HG03378 (cell line): ENCODE results near the gene ZWINT.
A peak's percentile ranks its signal among the peaks of the same experiment; 100 is the strongest.

Experiments used
- ATAC-seq: cut with Tn5 transposase; IDR thresholded peaks from one replicate; pipeline ENCODE4 v1.9.1; 2021; ENCODE audit warnings: mild to moderate bottlenecking, moderate library complexity; ENCODE audit not compliant: unreplicated experiment

The ZWINT gene, protein sequence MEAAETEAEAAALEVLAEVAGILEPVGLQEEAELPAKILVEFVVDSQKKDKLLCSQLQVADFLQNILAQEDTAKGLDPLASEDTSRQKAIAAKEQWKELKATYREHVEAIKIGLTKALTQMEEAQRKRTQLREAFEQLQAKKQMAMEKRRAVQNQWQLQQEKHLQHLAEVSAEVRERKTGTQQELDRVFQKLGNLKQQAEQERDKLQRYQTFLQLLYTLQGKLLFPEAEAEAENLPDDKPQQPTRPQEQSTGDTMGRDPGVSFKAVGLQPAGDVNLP

GRCh38 chr10:56360967-56361612, at the start of gene ZWINT:
Gene ZWINT (minus strand): TSS chr10:56361259. CDS start chr10:56361236, 23 bp downstream.
- ATAC-seq: peak; percentile 99

GRCh38 chr10:56383806-56384205, 22.7 kb upstream of the ZWINT start:
- ATAC-seq: no peak

- ATAC-seq: no peak
Measured at GRCh38 chr10:56370217-56371113, 9.4 kb upstream of the ZWINT start.

- no peak for ATAC-seq
Measured at GRCh38 chr10:56360583-56360966, 484 bp downstream of the ZWINT start.

GRCh38 chr10:56359837-56360236, 1.2 kb downstream of the ZWINT start:
- ATAC-seq: no peak

DNA sequence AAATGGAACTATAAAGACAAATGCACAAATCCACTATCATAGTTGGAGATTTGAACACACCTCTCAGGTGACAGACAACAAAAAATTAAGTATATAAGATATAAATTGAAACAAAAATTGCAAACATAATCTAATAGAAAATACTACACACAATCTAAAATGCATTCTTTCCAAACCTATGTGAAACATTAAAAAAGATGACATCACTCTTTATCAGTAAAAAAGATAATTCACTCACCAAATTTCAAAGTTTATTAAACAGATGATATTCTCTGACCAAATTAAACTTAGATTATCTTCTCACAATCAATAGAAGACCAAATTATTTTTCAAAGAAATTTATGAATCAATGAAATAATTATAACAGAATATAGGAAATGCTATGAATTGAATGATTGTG, 4.0 kb downstream of the ZWINT start:
- ATAC-seq: no peak

GRCh38 chr10:56351909-56352630, 9.0 kb downstream of the ZWINT start:
- no peak for ATAC-seq

GRCh38 chr10:56349611-56350010, 11.4 kb downstream of the ZWINT start:
- ATAC-seq: no peak

GRCh38 chr10:56348101-56348500, 13.0 kb downstream of the ZWINT start:
- no peak for ATAC-seq

DNA sequence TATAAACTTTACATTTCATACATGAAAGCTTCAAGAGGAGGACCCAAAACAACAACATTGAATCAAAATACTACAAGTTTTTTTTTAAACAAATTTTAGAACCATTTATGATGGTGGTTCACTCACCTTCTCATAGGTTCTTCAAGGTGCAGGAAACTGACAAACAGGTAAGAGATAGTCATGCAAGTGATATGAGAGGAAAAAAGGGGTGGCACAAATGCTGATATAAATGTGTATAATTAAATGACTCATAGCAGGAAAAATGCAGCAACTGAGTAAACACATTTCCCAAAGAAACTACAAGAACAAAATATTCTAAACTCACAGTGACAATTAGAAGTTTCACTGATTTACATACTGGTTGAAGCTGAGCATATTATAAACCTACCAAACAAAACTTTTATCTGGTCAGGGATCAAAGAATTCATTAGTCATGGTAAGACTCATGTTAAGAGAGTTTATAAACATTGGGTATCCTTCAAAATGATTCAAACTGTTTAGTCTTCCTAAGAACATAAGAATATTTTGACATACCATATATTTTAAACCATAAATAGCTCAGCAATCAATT, 14.1 kb downstream of the ZWINT start:
- no peak for ATAC-seq

DNA sequence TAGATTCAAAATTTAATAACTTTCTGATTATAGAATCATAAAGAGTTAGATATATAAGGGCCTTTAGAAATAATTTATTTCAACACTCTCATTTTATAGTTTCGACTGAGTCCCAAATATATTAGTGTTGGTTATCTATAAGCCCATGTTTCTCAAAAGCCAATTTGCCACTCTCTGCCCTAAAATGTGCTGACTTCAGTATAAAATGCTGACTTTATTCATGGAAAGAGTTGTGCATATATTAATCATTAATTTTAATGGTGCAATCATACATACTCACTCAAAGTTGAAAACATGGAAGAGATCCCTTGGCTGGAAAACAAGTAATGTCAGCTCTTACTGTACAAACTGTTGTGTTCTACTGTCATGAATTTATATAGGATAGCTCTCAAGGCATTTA, 19.4 kb downstream of the ZWINT start:
- ATAC-seq: no peak

DNA sequence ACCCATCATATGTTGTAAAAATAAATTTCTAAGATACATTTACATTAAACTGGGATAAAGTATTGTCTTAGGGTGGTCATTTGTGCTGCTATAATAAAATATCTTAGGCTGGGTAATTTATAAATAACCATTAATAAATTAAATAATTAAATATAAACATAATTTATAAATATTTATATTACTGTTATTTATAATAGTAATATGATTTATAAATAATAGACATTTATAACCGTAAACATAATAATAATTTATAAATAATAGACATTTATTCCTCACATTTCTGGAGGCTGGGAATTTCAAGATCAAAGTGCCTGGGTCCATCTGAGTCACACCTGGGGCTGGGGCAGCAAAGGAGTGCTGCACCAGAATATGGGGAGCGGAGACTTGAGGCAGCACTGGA, 31.1 kb downstream of the ZWINT start:
- no peak for ATAC-seq

DNA sequence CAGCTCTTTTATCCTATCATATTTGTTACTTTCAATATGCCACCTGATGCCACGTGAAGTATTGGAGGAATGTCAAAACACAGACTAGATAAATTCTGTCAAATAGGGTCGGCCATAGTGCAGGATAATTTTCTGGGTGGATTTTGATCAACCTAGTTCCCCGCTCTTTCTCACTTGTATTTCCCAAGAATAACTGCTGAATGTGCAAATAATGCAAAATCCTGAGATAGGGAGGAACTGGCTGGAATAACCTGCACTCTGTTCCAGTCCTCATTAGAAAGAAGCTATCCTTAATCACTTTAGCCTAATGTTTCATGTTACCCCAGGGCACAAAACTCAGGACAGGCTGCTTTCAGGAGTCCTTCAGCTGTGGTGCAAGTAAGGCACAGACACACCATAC, 33.9 kb downstream of the ZWINT start:
- ATAC-seq: no peak

GRCh38 chr10:56319386-56319785, 41.7 kb downstream of the ZWINT start:
- peak; percentile 98 for ATAC-seq

DNA sequence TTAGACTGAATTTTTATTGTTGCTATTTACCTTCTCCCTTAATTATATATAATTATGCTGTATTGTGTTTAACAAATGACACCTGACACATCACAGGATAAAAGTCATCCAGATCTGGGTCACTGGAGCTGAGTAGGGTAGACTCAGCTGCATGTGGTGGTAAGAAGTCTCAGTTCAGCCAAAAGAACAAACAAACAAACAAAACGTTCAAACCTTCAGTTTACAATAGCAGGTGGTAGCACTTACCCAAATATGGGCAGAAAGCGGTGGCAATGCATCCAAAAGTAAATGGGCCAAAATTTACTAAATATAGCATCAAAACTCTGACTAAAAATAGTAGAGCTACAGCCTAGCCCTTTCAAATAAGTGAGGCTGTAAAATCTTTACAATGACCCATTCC, 42.2 kb downstream of the ZWINT start:
- ATAC-seq: no peak

- ATAC-seq: no peak
Measured at GRCh38 chr10:56317603-56318002, 43.5 kb downstream of the ZWINT start.

DNA sequence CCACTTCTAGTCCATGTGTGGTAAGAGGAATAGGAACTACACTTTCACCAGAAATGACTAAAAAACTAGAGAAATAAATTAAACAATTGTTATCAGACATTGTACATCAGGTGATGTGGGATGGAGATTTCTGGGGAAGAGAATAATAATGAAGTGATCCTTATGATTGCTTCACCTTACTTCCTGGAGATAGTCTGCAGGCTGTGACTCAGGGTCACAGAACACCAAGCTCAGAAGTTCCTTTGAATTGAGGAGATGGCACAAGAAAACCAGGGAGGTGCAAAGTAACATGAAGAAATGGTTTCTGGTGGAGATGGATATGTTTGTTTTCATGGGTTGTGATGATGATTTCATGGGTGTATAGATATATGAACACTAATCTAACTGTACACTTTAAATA, 44.5 kb downstream of the ZWINT start:
- ATAC-seq: no peak
